Ishikawa (cell line): ENCODE data around the gene DHRS12.

Experiments
- CEBPB ChIP-seq: IDR thresholded peaks from 2 replicates; pipeline ENCODE4 v1.6.1; 2012
- FOXM1 ChIP-seq: IDR thresholded peaks from 2 replicates; pipeline ENCODE4 v1.6.1; 2012; ENCODE audit warnings: low read depth, borderline replicate concordance
- TAF1 ChIP-seq: IDR thresholded peaks from 2 replicates; pipeline ENCODE4 v1.6.1; 2012; ENCODE audit warnings: low read depth, mild to moderate bottlenecking
- TCF12 ChIP-seq: IDR thresholded peaks from 2 replicates; pipeline ENCODE4 v1.6.1; 2012; ENCODE audit warnings: low read depth
- YY1 ChIP-seq: IDR thresholded peaks from 2 replicates; pipeline ENCODE4 v1.6.1; 2012; ENCODE audit warnings: low read depth
- ZBTB7A ChIP-seq: IDR thresholded peaks from 2 replicates; pipeline ENCODE4 v1.6.1; 2012; ENCODE audit warnings: low read depth
- TF ChIP-seq, protein P1 (sequence below): IDR thresholded peaks from 2 replicates; pipeline ENCODE4 v1.6.1; 2012; ENCODE audit warnings: low read depth, mild to moderate bottlenecking

DNA sequence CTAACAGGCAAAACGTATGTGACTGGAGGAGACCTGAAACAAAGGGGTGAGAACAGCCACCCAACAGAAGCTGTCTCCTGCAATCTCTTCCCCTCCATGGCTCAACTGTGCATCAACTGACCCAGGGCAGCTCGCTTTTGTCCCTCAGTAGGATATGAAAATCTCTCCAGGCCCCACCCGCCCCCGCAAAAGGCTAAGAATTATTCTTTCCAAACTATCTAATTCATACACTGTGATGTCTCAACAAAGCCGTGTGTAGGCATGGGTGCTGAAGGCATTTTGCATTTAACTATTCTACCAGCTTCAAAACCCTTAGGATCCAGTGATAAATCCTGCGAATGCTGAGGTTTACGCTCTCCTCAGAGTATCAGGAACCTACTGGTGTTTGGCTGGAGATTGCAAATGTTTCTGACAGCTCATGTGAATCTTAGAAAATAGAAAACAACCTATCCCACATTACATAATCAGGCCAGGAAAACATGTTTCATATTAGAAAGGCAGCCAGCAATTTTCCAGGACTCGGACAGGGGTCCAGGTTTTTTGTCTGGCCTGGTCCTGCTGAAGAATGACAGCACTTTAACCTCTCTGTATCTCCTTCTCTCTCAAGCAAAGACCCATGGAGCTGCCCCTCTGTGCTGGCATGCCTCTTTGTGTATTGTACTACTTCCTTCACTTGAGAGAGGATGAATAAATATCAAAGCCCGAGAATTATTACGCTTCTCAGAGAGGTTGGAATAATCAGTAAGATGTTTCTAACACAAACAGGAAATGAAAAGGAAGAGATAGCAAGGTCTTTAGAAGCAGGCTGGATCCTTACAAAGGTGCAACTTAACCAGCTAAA lies 17.3 kb downstream of the DHRS12 start:
- TF ChIP-seq TAF1 (no peak), CEBPB (no peak), ZBTB7A (no peak), TCF12 (no peak), YY1 (no peak), FOXM1 (no peak)
- TF ChIP-seq, protein P1, sequence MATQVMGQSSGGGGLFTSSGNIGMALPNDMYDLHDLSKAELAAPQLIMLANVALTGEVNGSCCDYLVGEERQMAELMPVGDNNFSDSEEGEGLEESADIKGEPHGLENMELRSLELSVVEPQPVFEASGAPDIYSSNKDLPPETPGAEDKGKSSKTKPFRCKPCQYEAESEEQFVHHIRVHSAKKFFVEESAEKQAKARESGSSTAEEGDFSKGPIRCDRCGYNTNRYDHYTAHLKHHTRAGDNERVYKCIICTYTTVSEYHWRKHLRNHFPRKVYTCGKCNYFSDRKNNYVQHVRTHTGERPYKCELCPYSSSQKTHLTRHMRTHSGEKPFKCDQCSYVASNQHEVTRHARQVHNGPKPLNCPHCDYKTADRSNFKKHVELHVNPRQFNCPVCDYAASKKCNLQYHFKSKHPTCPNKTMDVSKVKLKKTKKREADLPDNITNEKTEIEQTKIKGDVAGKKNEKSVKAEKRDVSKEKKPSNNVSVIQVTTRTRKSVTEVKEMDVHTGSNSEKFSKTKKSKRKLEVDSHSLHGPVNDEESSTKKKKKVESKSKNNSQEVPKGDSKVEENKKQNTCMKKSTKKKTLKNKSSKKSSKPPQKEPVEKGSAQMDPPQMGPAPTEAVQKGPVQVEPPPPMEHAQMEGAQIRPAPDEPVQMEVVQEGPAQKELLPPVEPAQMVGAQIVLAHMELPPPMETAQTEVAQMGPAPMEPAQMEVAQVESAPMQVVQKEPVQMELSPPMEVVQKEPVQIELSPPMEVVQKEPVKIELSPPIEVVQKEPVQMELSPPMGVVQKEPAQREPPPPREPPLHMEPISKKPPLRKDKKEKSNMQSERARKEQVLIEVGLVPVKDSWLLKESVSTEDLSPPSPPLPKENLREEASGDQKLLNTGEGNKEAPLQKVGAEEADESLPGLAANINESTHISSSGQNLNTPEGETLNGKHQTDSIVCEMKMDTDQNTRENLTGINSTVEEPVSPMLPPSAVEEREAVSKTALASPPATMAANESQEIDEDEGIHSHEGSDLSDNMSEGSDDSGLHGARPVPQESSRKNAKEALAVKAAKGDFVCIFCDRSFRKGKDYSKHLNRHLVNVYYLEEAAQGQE, result no peak
